ENCODE results near the gene METRNL. TPM values are rescaled to one million over a fixed set of nuclear protein-coding genes. Genes with fewer than 3 reads are reported as not detected.
"Not testable (repeated sequence)": the region's sequence is repeated elsewhere in the genome, so short reads cannot be mapped to it uniquely, and the experiment has no call there.

The METRNL gene
- total RNA-seq, 2 experiments from 2014 or later, result 11.1 to 13.2 TPM

GRCh38 chr17:83065660-83066542 lies 13.5 kb upstream of the METRNL start:
- Mint-ChIP-seq H3K27me3 (peaks cover 5% of the 10 kb centered on the region), H3K9me3 (no peaks in the 10 kb centered on the region), H3K4me3 (no peak overlapping the region), H3K4me1 (peaks cover 13% of the 10 kb centered on the region), H3K36me3 (no peaks in the 10 kb centered on the region), H3K27ac (no peak overlapping the region)
- POLR2A ChIA-PET, result no interaction called here
- no peak for ATAC-seq (ENCODE audit: low read depth)
- no peak for DNase-seq

- H3K4me1 Mint-ChIP-seq, result peaks cover 17% of the 10 kb centered on the region
- H3K4me3 Mint-ChIP-seq; H3K27ac Mint-ChIP-seq; DNase-seq; ATAC-seq (ENCODE audit: low read depth); H3K9me3 Mint-ChIP-seq; H3K36me3 Mint-ChIP-seq; H3K27me3 Mint-ChIP-seq; POLR2A ChIA-PET: not testable (repeated sequence)
Observed at GRCh38 chr17:83066543-83066890, 12.9 kb upstream of the METRNL start.

- ATAC-seq (ENCODE audit: low read depth) (no peak), DNase-seq (peak; percentile 28)
- Mint-ChIP-seq H3K4me3 (no peak overlapping the region), H3K27me3 (no peaks in the 10 kb centered on the region), H3K4me1 (peaks cover 23% of the 10 kb centered on the region), H3K36me3 (no peaks in the 10 kb centered on the region), H3K9me3 (no peaks in the 10 kb centered on the region), H3K27ac (no peak overlapping the region)
- POLR2A ChIA-PET, result no interaction called here
Observed at GRCh38 chr17:83067071-83067717, 12.2 kb upstream of the METRNL start.

GRCh38 chr17:83067718-83068261 lies 11.6 kb upstream of the METRNL start:
- Mint-ChIP-seq H3K4me1 (peaks cover 24% of the 10 kb centered on the region), H3K36me3 (no peaks in the 10 kb centered on the region), H3K27me3 (no peaks in the 10 kb centered on the region), H3K9me3 (no peaks in the 10 kb centered on the region), H3K27ac (no peak overlapping the region), H3K4me3 (peak overlapping the region; percentile 30)
- POLR2A ChIA-PET, result no interaction called here
- DNase-seq, result no peak
- no peak for ATAC-seq (ENCODE audit: low read depth)

- Mint-ChIP-seq H3K27me3 (no peaks in the 10 kb centered on the region), H3K4me3 (peak overlapping the region; percentile 40), H3K36me3 (no peaks in the 10 kb centered on the region), H3K27ac (no peak overlapping the region), H3K4me1 (peaks cover 24% of the 10 kb centered on the region), H3K9me3 (no peaks in the 10 kb centered on the region)
- no peak for DNase-seq
- peak; percentile 23 for ATAC-seq (ENCODE audit: low read depth)
- POLR2A ChIA-PET, result no interaction called here
Observed at GRCh38 chr17:83068641-83069570, 10.5 kb upstream of the METRNL start.

- H3K36me3 Mint-ChIP-seq, result no peaks in the 10 kb centered on the region
- POLR2A ChIA-PET, result no interaction called here
- H3K4me1 Mint-ChIP-seq, result peaks cover 24% of the 10 kb centered on the region
- H3K4me3 Mint-ChIP-seq, result no peak overlapping the region
- H3K9me3 Mint-ChIP-seq, result no peaks in the 10 kb centered on the region
- ATAC-seq (ENCODE audit: low read depth), result no peak
- no peak overlapping the region for H3K27ac Mint-ChIP-seq
- no peak for DNase-seq
- H3K27me3 Mint-ChIP-seq, result no peaks in the 10 kb centered on the region
Observed at GRCh38 chr17:83069571-83069906, 9.9 kb upstream of the METRNL start.

- H3K36me3 Mint-ChIP-seq, result no peaks in the 10 kb centered on the region
- H3K4me1 Mint-ChIP-seq, result peaks cover 24% of the 10 kb centered on the region
- no peak for ATAC-seq (ENCODE audit: low read depth)
- POLR2A ChIA-PET, result no interaction called here
- no peak for DNase-seq
- H3K4me3 Mint-ChIP-seq, result no peak overlapping the region
- no peaks in the 10 kb centered on the region for H3K27me3 Mint-ChIP-seq
- no peaks in the 10 kb centered on the region for H3K9me3 Mint-ChIP-seq
- H3K27ac Mint-ChIP-seq, result no peak overlapping the region
Observed at GRCh38 chr17:83069931-83070742, 9.3 kb upstream of the METRNL start.

GRCh38 chr17:83070800-83071341 lies 8.5 kb upstream of the METRNL start:
- POLR2A ChIA-PET, result no interaction called here
- ATAC-seq (ENCODE audit: low read depth) (no peak), DNase-seq (no peak)
- Mint-ChIP-seq H3K27me3 (no peaks in the 10 kb centered on the region), H3K4me1 (peaks cover 24% of the 10 kb centered on the region), H3K9me3 (no peaks in the 10 kb centered on the region), H3K36me3 (no peaks in the 10 kb centered on the region), H3K4me3 (no peak overlapping the region), H3K27ac (no peak overlapping the region)

GRCh38 chr17:83071365-83071764 lies 8.0 kb upstream of the METRNL start:
- DNase-seq (no peak), ATAC-seq (ENCODE audit: low read depth) (no peak)
- POLR2A ChIA-PET, result no interaction called here
- no peak overlapping the region for H3K27ac Mint-ChIP-seq
- peaks cover 24% of the 10 kb centered on the region for H3K4me1 Mint-ChIP-seq
- H3K27me3 Mint-ChIP-seq, result peaks cover under 1% of the 10 kb centered on the region
- no peaks in the 10 kb centered on the region for H3K9me3 Mint-ChIP-seq
- no peaks in the 10 kb centered on the region for H3K36me3 Mint-ChIP-seq
- H3K4me3 Mint-ChIP-seq, result no peak overlapping the region

- H3K27ac Mint-ChIP-seq, result no peak overlapping the region
- H3K4me1 Mint-ChIP-seq, result peaks cover 24% of the 10 kb centered on the region
- no peak overlapping the region for H3K4me3 Mint-ChIP-seq
- H3K9me3 Mint-ChIP-seq, result no peaks in the 10 kb centered on the region
- DNase-seq (no peak), ATAC-seq (ENCODE audit: low read depth) (peak; percentile 51)
- H3K27me3 Mint-ChIP-seq, result peaks cover 7% of the 10 kb centered on the region
- no peaks in the 10 kb centered on the region for H3K36me3 Mint-ChIP-seq
- POLR2A ChIA-PET, result no interaction called here
Observed at GRCh38 chr17:83071966-83072562, 7.3 kb upstream of the METRNL start.

- Mint-ChIP-seq H3K36me3 (no peaks in the 10 kb centered on the region), H3K27ac (no peak overlapping the region), H3K4me3 (no peak overlapping the region), H3K4me1 (peaks cover 24% of the 10 kb centered on the region), H3K9me3 (no peaks in the 10 kb centered on the region), H3K27me3 (peaks cover 14% of the 10 kb centered on the region)
- DNase-seq, result no peak
- no peak for ATAC-seq (ENCODE audit: low read depth)
- POLR2A ChIA-PET, result no interaction called here
Observed at GRCh38 chr17:83072600-83073358, 6.6 kb upstream of the METRNL start.

Data from activated naive CD8-positive, alpha-beta T cell treated with anti-CD3 and anti-CD28 coated beads, Interleukin-2, amount 10 ng/mL, durations not matched to agents 7 days and 5 days (primary cell).